Heart left ventricle (tissue), 13 donors: ENCODE measurements around the gene CLDN1.

Experiments
- CTCF ChIP-seq, 12 donors: fragments of 200-600 bp; sonication (generic) in 4 of 12; IDR thresholded peaks; one replicate each; pipeline versions ENCODE4 v1.5.0 to v1.8.0; 2018 to 2022; ENCODE audit warnings: antibody characterized with exemption in 12 of 12, mild to moderate bottlenecking in 5 of 12
- POLR2A ChIP-seq, 2 donors: fragments of 450-650 bp; IDR thresholded peaks; one replicate each; pipeline ENCODE4 v1.6.1; 2017; ENCODE audit warnings: antibody characterized with exemption in 2 of 2, mild to moderate bottlenecking in 2 of 2, moderate library complexity in 2 of 2
- donor health status: ischemic (EF 13 %, LVEDD 7.1; RV severe dilation, severe dysfunction).
- donor health status: DM: no; HTN: yes; CAD: no.
- donor health status: DM: no; HTN: no; CAD: no.
- donor health status: ischemic (EF 25% LVEDD 6.9; RV normal size, moderate dysfunction).
- donor health status: ischemic (EF 25% LVEDD 5.7; RV mildly dilated, moderate dysfunction).
- donor health status: ischemic (EF 35%, LVEDD 5.7; RV mildly dilated, moderate dysfunction).
- donor health status: nonischemic (EF 11% LVEDD 7.7; RV severe dilation, severe dysfunction).
- donor health status: DM: yes; HTN: yes; CAD: no.
- donor health status: PGD.
- donor health status: ischemic (EF 29% LVEDD 5.4; RV normal size, mild dysfunction).
- donor health status: nonischemic (EF 23%, LVEDD 6.1; RV moderate dilation, normal function).

GRCh38 chr3:190345878-190346277 lies 23.6 kb upstream of the CLDN1 start:
- TF ChIP-seq CTCF (IDR thresholded peaks at IDR 0.05) (no peak), POLR2A (IDR thresholded peaks at IDR 0.05) (no peak)
